Measurements from ENCODE around the gene CISH.

Gene CISH

GRCh38 chr3:50611464-50612233, at the start of gene CISH:
CISH (minus strand) TSS chr3:50611774; CDS start chr3:50611650, 124 bp downstream.
- Histone ChIP-seq H3K36me3 (ENCODE audit: control insufficient read depth, insufficient read depth, low read length) (no peaks in the 10 kb centered on the region), H3K4me1 (ENCODE audit: control insufficient read depth, insufficient read depth, low read length) (peaks cover 38% of the 10 kb centered on the region), H3K9ac (ENCODE audit: low read length) (peak within 1 kb of the TSS; percentile 84), H3K27me3 (ENCODE audit: control insufficient read depth, insufficient read depth, low read length) (no peaks in the 10 kb centered on the region), H3K9me3 (ENCODE audit: control insufficient read depth, low read length) (no peaks in the 10 kb centered on the region), H3K4me3 (ENCODE audit: low read length) (peak within 1 kb of the TSS; percentile 63)

GRCh38 chr3:50660386-50660785, 48.8 kb upstream of the CISH start:
- no peaks in the 10 kb centered on the region for H3K9me3 ChIP-seq (ENCODE audit: control insufficient read depth, low read length)
- no peaks in the 10 kb centered on the region for H3K4me1 ChIP-seq (ENCODE audit: control insufficient read depth, insufficient read depth, low read length)
- no peaks in the 10 kb centered on the region for H3K27me3 ChIP-seq (ENCODE audit: control insufficient read depth, insufficient read depth, low read length)
- H3K36me3 ChIP-seq (ENCODE audit: control insufficient read depth, insufficient read depth, low read length): no peaks in the 10 kb centered on the region
- no peak overlapping the region for H3K9ac ChIP-seq (ENCODE audit: low read length)
- no peak overlapping the region for H3K4me3 ChIP-seq (ENCODE audit: low read length)

GRCh38 chr3:50658831-50659230, 47.3 kb upstream of the CISH start:
- Histone ChIP-seq H3K4me1 (ENCODE audit: control insufficient read depth, insufficient read depth, low read length) (no peaks in the 10 kb centered on the region), H3K9ac (ENCODE audit: low read length) (no peak overlapping the region), H3K36me3 (ENCODE audit: control insufficient read depth, insufficient read depth, low read length) (no peaks in the 10 kb centered on the region), H3K27me3 (ENCODE audit: control insufficient read depth, insufficient read depth, low read length) (no peaks in the 10 kb centered on the region), H3K4me3 (ENCODE audit: low read length) (no peak overlapping the region), H3K9me3 (ENCODE audit: control insufficient read depth, low read length) (no peaks in the 10 kb centered on the region)

GRCh38 chr3:50658416-50658815, 46.8 kb upstream of the CISH start:
- Histone ChIP-seq H3K36me3 (ENCODE audit: control insufficient read depth, insufficient read depth, low read length) (no peaks in the 10 kb centered on the region), H3K4me3 (ENCODE audit: low read length) (no peak overlapping the region), H3K27me3 (ENCODE audit: control insufficient read depth, insufficient read depth, low read length) (no peaks in the 10 kb centered on the region), H3K4me1 (ENCODE audit: control insufficient read depth, insufficient read depth, low read length) (no peaks in the 10 kb centered on the region), H3K9me3 (ENCODE audit: control insufficient read depth, low read length) (no peaks in the 10 kb centered on the region), H3K9ac (ENCODE audit: low read length) (no peak overlapping the region)

GRCh38 chr3:50657816-50658215, 46.2 kb upstream of the CISH start:
- Histone ChIP-seq H3K4me1 (ENCODE audit: control insufficient read depth, insufficient read depth, low read length) (no peaks in the 10 kb centered on the region), H3K4me3 (ENCODE audit: low read length) (no peak overlapping the region), H3K9ac (ENCODE audit: low read length) (no peak overlapping the region), H3K36me3 (ENCODE audit: control insufficient read depth, insufficient read depth, low read length) (no peaks in the 10 kb centered on the region), H3K9me3 (ENCODE audit: control insufficient read depth, low read length) (no peaks in the 10 kb centered on the region), H3K27me3 (ENCODE audit: control insufficient read depth, insufficient read depth, low read length) (no peaks in the 10 kb centered on the region)

GRCh38 chr3:50657407-50657806, 45.8 kb upstream of the CISH start:
- no peak overlapping the region for H3K9ac ChIP-seq (ENCODE audit: low read length)
- no peaks in the 10 kb centered on the region for H3K4me1 ChIP-seq (ENCODE audit: control insufficient read depth, insufficient read depth, low read length)
- no peak overlapping the region for H3K4me3 ChIP-seq (ENCODE audit: low read length)
- H3K9me3 ChIP-seq (ENCODE audit: control insufficient read depth, low read length): no peaks in the 10 kb centered on the region
- no peaks in the 10 kb centered on the region for H3K27me3 ChIP-seq (ENCODE audit: control insufficient read depth, insufficient read depth, low read length)
- H3K36me3 ChIP-seq (ENCODE audit: control insufficient read depth, insufficient read depth, low read length): no peaks in the 10 kb centered on the region

- no peaks in the 10 kb centered on the region for H3K27me3 ChIP-seq (ENCODE audit: control insufficient read depth, insufficient read depth, low read length)
- no peaks in the 10 kb centered on the region for H3K9me3 ChIP-seq (ENCODE audit: control insufficient read depth, low read length)
- H3K9ac ChIP-seq (ENCODE audit: low read length): no peak overlapping the region
Measured at GRCh38 chr3:50656417-50657195, 45.0 kb upstream of the CISH start.

GRCh38 chr3:50655009-50655830, 43.6 kb upstream of the CISH start:
- H3K4me1 ChIP-seq (ENCODE audit: control insufficient read depth, insufficient read depth, low read length): no peaks in the 10 kb centered on the region
- no peak overlapping the region for H3K4me3 ChIP-seq (ENCODE audit: low read length)
- H3K9me3 ChIP-seq (ENCODE audit: control insufficient read depth, low read length): no peaks in the 10 kb centered on the region
- H3K36me3 ChIP-seq (ENCODE audit: control insufficient read depth, insufficient read depth, low read length): no peaks in the 10 kb centered on the region
- no peaks in the 10 kb centered on the region for H3K27me3 ChIP-seq (ENCODE audit: control insufficient read depth, insufficient read depth, low read length)
- H3K9ac ChIP-seq (ENCODE audit: low read length): no peak overlapping the region

More at GRCh38 chr3:50656417-50657195, 45.0 kb upstream of the CISH start:
- Histone ChIP-seq H3K4me1 (ENCODE audit: control insufficient read depth, insufficient read depth, low read length) (no peaks in the 10 kb centered on the region), H3K36me3 (ENCODE audit: control insufficient read depth, insufficient read depth, low read length) (no peaks in the 10 kb centered on the region), H3K4me3 (ENCODE audit: low read length) (no peak overlapping the region)

- Histone ChIP-seq H3K9me3 (ENCODE audit: control insufficient read depth, low read length) (no peaks in the 10 kb centered on the region), H3K36me3 (ENCODE audit: control insufficient read depth, insufficient read depth, low read length) (no peaks in the 10 kb centered on the region), H3K4me1 (ENCODE audit: control insufficient read depth, insufficient read depth, low read length) (no peaks in the 10 kb centered on the region), H3K9ac (ENCODE audit: low read length) (no peak overlapping the region), H3K27me3 (ENCODE audit: control insufficient read depth, insufficient read depth, low read length) (no peaks in the 10 kb centered on the region), H3K4me3 (ENCODE audit: low read length) (no peak overlapping the region)
Measured at GRCh38 chr3:50653937-50654595, 42.5 kb upstream of the CISH start.

GRCh38 chr3:50652709-50653108, 41.1 kb upstream of the CISH start:
- Histone ChIP-seq H3K9me3 (ENCODE audit: control insufficient read depth, low read length) (no peaks in the 10 kb centered on the region), H3K36me3 (ENCODE audit: control insufficient read depth, insufficient read depth, low read length) (no peaks in the 10 kb centered on the region), H3K4me1 (ENCODE audit: control insufficient read depth, insufficient read depth, low read length) (no peaks in the 10 kb centered on the region), H3K27me3 (ENCODE audit: control insufficient read depth, insufficient read depth, low read length) (no peaks in the 10 kb centered on the region), H3K4me3 (ENCODE audit: low read length) (no peak overlapping the region), H3K9ac (ENCODE audit: low read length) (no peak overlapping the region)

GRCh38 chr3:50651920-50652529, 40.5 kb upstream of the CISH start:
- no peak overlapping the region for H3K9ac ChIP-seq (ENCODE audit: low read length)
- no peaks in the 10 kb centered on the region for H3K36me3 ChIP-seq (ENCODE audit: control insufficient read depth, insufficient read depth, low read length)
- no peaks in the 10 kb centered on the region for H3K9me3 ChIP-seq (ENCODE audit: control insufficient read depth, low read length)
- no peaks in the 10 kb centered on the region for H3K27me3 ChIP-seq (ENCODE audit: control insufficient read depth, insufficient read depth, low read length)
- no peak overlapping the region for H3K4me3 ChIP-seq (ENCODE audit: low read length)
- no peaks in the 10 kb centered on the region for H3K4me1 ChIP-seq (ENCODE audit: control insufficient read depth, insufficient read depth, low read length)
